Measurements from ENCODE around the gene PCNX3. TPM values are rescaled to one million over a fixed set of nuclear protein-coding genes. Genes with fewer than 3 reads are reported as not detected.

PCNX3 gene
- total RNA-seq, 1 experiment from 2014 or later: 72.8 TPM

GRCh38 chr11:65583589-65583988 is 32.0 kb upstream of the PCNX3 start:
- Mint-ChIP-seq H3K27ac (ENCODE audit: unreplicated experiment) (no peak overlapping the region), H3K27me3 (ENCODE audit: unreplicated experiment) (no peaks in the 10 kb centered on the region), H3K36me3 (ENCODE audit: insufficient read depth, unreplicated experiment) (peaks cover 48% of the 10 kb centered on the region), H3K9me3 (ENCODE audit: low read depth, unreplicated experiment) (no peaks in the 10 kb centered on the region), H3K4me3 (ENCODE audit: low read depth, unreplicated experiment) (no peak overlapping the region), H3K4me1 (ENCODE audit: low read depth, unreplicated experiment) (peaks cover 15% of the 10 kb centered on the region)
- no peak for TF ChIP-seq CTCF (IDR thresholded peaks at IDR 0.05; ENCODE audit: unreplicated experiment)
- no TSS peak for BruUV-seq (replicated peaks)
- intact Hi-C loops (cut with micrococcal nuclease; ENCODE audit: unreplicated experiment): no loop called here
- no peak for DNase-seq
- CTCF ChIA-PET: interaction anchor here (1.0 kb wide), 1 partner anchor 305 kb away, joined by 4 read pairs; the partner anchor contains the start of gene FIBP

GRCh38 chr11:65584106-65584505 is 31.5 kb upstream of the PCNX3 start:
- Mint-ChIP-seq H3K4me1 (ENCODE audit: low read depth, unreplicated experiment) (peaks cover 16% of the 10 kb centered on the region), H3K27ac (ENCODE audit: unreplicated experiment) (no peak overlapping the region), H3K9me3 (ENCODE audit: low read depth, unreplicated experiment) (no peaks in the 10 kb centered on the region), H3K27me3 (ENCODE audit: unreplicated experiment) (no peaks in the 10 kb centered on the region), H3K4me3 (ENCODE audit: low read depth, unreplicated experiment) (no peak overlapping the region), H3K36me3 (ENCODE audit: insufficient read depth, unreplicated experiment) (peaks cover 50% of the 10 kb centered on the region)
- no TSS peak for BruUV-seq (replicated peaks)
- CTCF ChIA-PET: interaction anchor here (1.0 kb wide), 1 partner anchor 304 kb away, joined by 4 read pairs; the partner anchor contains the start of gene FIBP
- TF ChIP-seq CTCF (IDR thresholded peaks at IDR 0.05; ENCODE audit: unreplicated experiment): no peak
- DNase-seq: no peak
- intact Hi-C loops (cut with micrococcal nuclease; ENCODE audit: unreplicated experiment): no loop called here

- Mint-ChIP-seq H3K27ac (ENCODE audit: unreplicated experiment) (no peak overlapping the region), H3K9me3 (ENCODE audit: low read depth, unreplicated experiment) (no peaks in the 10 kb centered on the region), H3K36me3 (ENCODE audit: insufficient read depth, unreplicated experiment) (peaks cover 50% of the 10 kb centered on the region), H3K27me3 (ENCODE audit: unreplicated experiment) (no peaks in the 10 kb centered on the region), H3K4me1 (ENCODE audit: low read depth, unreplicated experiment) (peaks cover 16% of the 10 kb centered on the region), H3K4me3 (ENCODE audit: low read depth, unreplicated experiment) (no peak overlapping the region)
- no peak for TF ChIP-seq CTCF (IDR thresholded peaks at IDR 0.05; ENCODE audit: unreplicated experiment)
- DNase-seq: no peak
- no TSS peak for BruUV-seq (replicated peaks)
- intact Hi-C loops (cut with micrococcal nuclease; ENCODE audit: unreplicated experiment): no loop called here
- CTCF ChIA-PET: no interaction called here
Measured at GRCh38 chr11:65584723-65585171, 30.8 kb upstream of the PCNX3 start.

- Mint-ChIP-seq H3K27ac (ENCODE audit: unreplicated experiment) (no peak overlapping the region), H3K9me3 (ENCODE audit: low read depth, unreplicated experiment) (no peaks in the 10 kb centered on the region), H3K4me1 (ENCODE audit: low read depth, unreplicated experiment) (peaks cover 16% of the 10 kb centered on the region), H3K36me3 (ENCODE audit: insufficient read depth, unreplicated experiment) (peaks cover 50% of the 10 kb centered on the region), H3K27me3 (ENCODE audit: unreplicated experiment) (no peaks in the 10 kb centered on the region), H3K4me3 (ENCODE audit: low read depth, unreplicated experiment) (no peak overlapping the region)
- TF ChIP-seq CTCF (IDR thresholded peaks at IDR 0.05; ENCODE audit: unreplicated experiment): no peak
- intact Hi-C loops (cut with micrococcal nuclease; ENCODE audit: unreplicated experiment): no loop called here
- DNase-seq: no peak
- CTCF ChIA-PET: no interaction called here
- no TSS peak for BruUV-seq (replicated peaks)
Measured at GRCh38 chr11:65585396-65586246, 30.0 kb upstream of the PCNX3 start.

All from Calu3 (cell line).